Measurements from ENCODE around the gene ASPG. TPM values are rescaled to one million over a fixed set of nuclear protein-coding genes. Genes with fewer than 3 reads are reported as not detected.

The ASPG gene
- polyA plus RNA-seq, 1 donor from 2014 or later = 0.16 TPM

GRCh38 chr14:104128981-104129380 is 43.5 kb downstream of the ASPG start:
- no peaks in the 10 kb centered on the region for H4K20me1 ChIP-seq (ENCODE audit: insufficient read depth)
- no peaks in the 10 kb centered on the region for H3K79me2 ChIP-seq (replicated peaks; ENCODE audit: insufficient read depth, low read length)
- no peaks in the 10 kb centered on the region for H3K27me3 ChIP-seq (ENCODE audit: insufficient read depth, low read depth, low read length)
- H3K4me3 ChIP-seq (ENCODE audit: low read length) = no peak overlapping the region
- H3K36me3 ChIP-seq (ENCODE audit: insufficient read depth, low read length) = no peaks in the 10 kb centered on the region
- no peak overlapping the region for H3K9ac ChIP-seq (ENCODE audit: low read length)
- H3K27ac ChIP-seq (ENCODE audit: low read length) = no peak overlapping the region
- H3K4me2 ChIP-seq (ENCODE audit: low read length) = no peak overlapping the region
- TF ChIP-seq, protein P1, sequence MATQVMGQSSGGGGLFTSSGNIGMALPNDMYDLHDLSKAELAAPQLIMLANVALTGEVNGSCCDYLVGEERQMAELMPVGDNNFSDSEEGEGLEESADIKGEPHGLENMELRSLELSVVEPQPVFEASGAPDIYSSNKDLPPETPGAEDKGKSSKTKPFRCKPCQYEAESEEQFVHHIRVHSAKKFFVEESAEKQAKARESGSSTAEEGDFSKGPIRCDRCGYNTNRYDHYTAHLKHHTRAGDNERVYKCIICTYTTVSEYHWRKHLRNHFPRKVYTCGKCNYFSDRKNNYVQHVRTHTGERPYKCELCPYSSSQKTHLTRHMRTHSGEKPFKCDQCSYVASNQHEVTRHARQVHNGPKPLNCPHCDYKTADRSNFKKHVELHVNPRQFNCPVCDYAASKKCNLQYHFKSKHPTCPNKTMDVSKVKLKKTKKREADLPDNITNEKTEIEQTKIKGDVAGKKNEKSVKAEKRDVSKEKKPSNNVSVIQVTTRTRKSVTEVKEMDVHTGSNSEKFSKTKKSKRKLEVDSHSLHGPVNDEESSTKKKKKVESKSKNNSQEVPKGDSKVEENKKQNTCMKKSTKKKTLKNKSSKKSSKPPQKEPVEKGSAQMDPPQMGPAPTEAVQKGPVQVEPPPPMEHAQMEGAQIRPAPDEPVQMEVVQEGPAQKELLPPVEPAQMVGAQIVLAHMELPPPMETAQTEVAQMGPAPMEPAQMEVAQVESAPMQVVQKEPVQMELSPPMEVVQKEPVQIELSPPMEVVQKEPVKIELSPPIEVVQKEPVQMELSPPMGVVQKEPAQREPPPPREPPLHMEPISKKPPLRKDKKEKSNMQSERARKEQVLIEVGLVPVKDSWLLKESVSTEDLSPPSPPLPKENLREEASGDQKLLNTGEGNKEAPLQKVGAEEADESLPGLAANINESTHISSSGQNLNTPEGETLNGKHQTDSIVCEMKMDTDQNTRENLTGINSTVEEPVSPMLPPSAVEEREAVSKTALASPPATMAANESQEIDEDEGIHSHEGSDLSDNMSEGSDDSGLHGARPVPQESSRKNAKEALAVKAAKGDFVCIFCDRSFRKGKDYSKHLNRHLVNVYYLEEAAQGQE (IDR thresholded peaks at IDR 0.05; ENCODE audit: borderline replicate concordance) = no peak
- TF ChIP-seq TAF1 (IDR thresholded peaks at IDR 0.05; ENCODE audit: low read depth) = no peak
- TF ChIP-seq EZH2 (IDR thresholded peaks at IDR 0.05; ENCODE audit: borderline replicate concordance, insufficient read depth, low read length, poor library complexity, severe bottlenecking) = no peak
- no peak for TF ChIP-seq MXI1 (conservative IDR thresholded peaks at IDR 0.05; ENCODE audit: poor library complexity, severe bottlenecking)
- TF ChIP-seq RAD21 (conservative IDR thresholded peaks at IDR 0.05) = no peak
- TF ChIP-seq EP300 (conservative IDR thresholded peaks at IDR 0.05; ENCODE audit: poor library complexity, severe bottlenecking) = no peak
- TF ChIP-seq POLR2AphosphoS5 (IDR thresholded peaks at IDR 0.05) = no peak
- no peak for TF ChIP-seq CTCF (IDR thresholded peaks at IDR 0.05; ENCODE audit: poor library complexity, severe bottlenecking)
- TF ChIP-seq SMC3 (conservative IDR thresholded peaks at IDR 0.05; ENCODE audit: poor library complexity) = no peak
- H3F3A ChIP-seq (ENCODE audit: insufficient read depth, low read length, poor library complexity, severe bottlenecking) = no peaks in the 10 kb centered on the region
- H3K9me2 ChIP-seq (ENCODE audit: insufficient read depth, low read length) = no peaks in the 10 kb centered on the region
- H2AFZ ChIP-seq (ENCODE audit: low read depth, low read length) = no peak overlapping the region
- H3K9me3 ChIP-seq (ENCODE audit: low read length) = no peaks in the 10 kb centered on the region

DNA sequence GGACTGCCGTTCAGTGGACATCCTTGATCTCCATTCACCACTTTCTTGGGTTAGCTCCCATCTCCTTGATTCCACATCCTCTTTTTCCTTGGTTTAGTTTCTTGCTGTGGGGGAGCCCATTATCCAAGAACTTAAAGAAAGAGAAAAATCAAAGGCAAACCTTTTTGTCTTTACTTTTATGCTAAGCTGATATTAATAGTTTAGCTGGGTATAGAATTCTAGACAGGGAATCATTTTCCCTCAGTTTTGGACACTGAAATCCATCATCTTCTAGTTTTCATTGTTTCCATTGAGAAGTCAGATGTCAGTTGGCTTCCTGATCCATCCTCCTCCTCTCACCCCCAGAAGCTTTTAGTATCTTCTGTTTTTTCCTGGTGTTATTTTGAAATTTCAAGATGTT is 44.1 kb downstream of the ASPG start:
- no peaks in the 10 kb centered on the region for H3F3A ChIP-seq (ENCODE audit: insufficient read depth, low read length, poor library complexity, severe bottlenecking)
- TF ChIP-seq, protein P1 (IDR thresholded peaks at IDR 0.05; ENCODE audit: borderline replicate concordance) = no peak
- no peak for TF ChIP-seq SMC3 (conservative IDR thresholded peaks at IDR 0.05; ENCODE audit: poor library complexity)
- no peak for TF ChIP-seq TAF1 (IDR thresholded peaks at IDR 0.05; ENCODE audit: low read depth)
- no peak for TF ChIP-seq CTCF (IDR thresholded peaks at IDR 0.05; ENCODE audit: poor library complexity, severe bottlenecking)
- TF ChIP-seq MXI1 (conservative IDR thresholded peaks at IDR 0.05; ENCODE audit: poor library complexity, severe bottlenecking) = no peak
- TF ChIP-seq RAD21 (conservative IDR thresholded peaks at IDR 0.05) = no peak
- no peak for TF ChIP-seq EZH2 (IDR thresholded peaks at IDR 0.05; ENCODE audit: borderline replicate concordance, insufficient read depth, low read length, poor library complexity, severe bottlenecking)
- TF ChIP-seq EP300 (conservative IDR thresholded peaks at IDR 0.05; ENCODE audit: poor library complexity, severe bottlenecking) = no peak

More for the DNA sequence above, 44.1 kb downstream of the ASPG start:
- Histone ChIP-seq H3K4me3 (ENCODE audit: low read length) (no peak overlapping the region), H3K27me3 (ENCODE audit: insufficient read depth, low read depth, low read length) (no peaks in the 10 kb centered on the region), H3K9ac (ENCODE audit: low read length) (no peak overlapping the region), H3K36me3 (ENCODE audit: insufficient read depth, low read length) (no peaks in the 10 kb centered on the region), H4K20me1 (ENCODE audit: insufficient read depth) (no peaks in the 10 kb centered on the region), H3K9me3 (ENCODE audit: low read length) (no peaks in the 10 kb centered on the region), H3K4me2 (ENCODE audit: low read length) (no peak overlapping the region), H3K9me2 (ENCODE audit: insufficient read depth, low read length) (no peaks in the 10 kb centered on the region), H3K79me2 (replicated peaks; ENCODE audit: insufficient read depth, low read length) (no peaks in the 10 kb centered on the region), H3K27ac (ENCODE audit: low read length) (no peak overlapping the region), H2AFZ (ENCODE audit: low read depth, low read length) (no peak overlapping the region)

Measured in neural cell (in vitro differentiated cells).